NCI-H1417 (cell line): ENCODE data around the gene ATF6B.

ENCODE experiments used
- DNase-seq, 3 experiments: peaks; one replicate each; lab custom pipeline; 2025; lab: John Stamatoyannopoulos, UW

The ATF6B gene

GRCh38 chr6:32131439-32131948 lies 3.4 kb upstream of the ATF6B start:
- DNase-seq = no peak

DNA sequence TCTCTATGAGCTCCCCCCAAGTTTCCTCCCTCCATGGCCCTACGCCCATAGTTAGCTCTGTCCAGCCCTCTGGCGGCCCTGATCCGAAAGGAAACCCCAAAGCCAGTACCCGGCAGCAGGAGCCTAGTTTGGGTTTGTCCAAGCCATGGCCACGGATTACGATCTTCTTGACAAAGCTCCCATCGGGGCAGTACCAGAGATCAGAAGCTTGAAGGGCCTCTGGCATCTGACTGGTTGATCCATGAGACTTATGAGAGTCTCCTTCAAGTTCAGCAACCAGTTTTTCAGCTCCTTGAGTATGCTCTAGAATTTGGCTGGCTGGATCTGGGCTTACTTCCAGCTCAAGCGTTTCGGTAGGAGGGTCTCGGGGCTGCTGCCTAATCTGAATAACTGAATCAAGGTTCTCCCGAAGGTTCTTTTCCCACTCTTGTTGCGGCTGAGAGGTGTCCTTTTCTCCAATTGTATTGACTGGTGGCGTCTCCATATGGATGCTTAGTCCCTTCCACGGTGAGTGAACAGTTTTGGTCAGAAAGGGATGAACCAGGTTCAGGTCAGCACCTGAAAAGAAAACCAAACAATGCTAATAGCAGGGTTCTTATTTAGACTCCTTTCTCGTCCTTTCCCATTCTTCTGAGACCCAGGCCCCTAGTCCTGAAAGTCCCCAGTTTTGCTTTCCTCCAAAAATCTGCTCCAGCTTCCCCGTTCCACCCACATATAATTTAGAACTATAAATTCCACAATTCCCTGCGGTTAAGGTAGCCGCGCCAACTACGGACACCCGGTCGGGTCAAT lies 1.4 kb upstream of the ATF6B start:
- peak in 1 of 3 experiments; percentile 83 for DNase-seq

- DNase-seq = no peak
Observed at GRCh38 chr6:32128751-32129296, 778 bp upstream of the ATF6B start.

DNA sequence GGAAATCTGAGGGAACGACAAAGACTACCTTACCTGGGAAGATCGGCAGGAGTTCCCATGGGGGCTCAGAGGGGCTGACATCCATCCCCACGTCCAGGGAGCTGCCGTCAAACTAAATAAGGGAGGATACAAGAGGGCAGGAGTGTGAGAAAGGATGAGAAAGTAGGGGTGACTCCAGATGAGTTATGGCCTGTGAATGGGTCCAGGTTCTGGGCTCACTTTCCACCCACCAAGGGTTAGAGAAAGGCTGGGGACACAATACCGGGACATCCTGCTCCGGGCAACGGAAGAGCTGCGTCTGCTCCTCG lies 683 bp downstream of the ATF6B start:
- no peak for DNase-seq

GRCh38 chr6:32126880-32127279 lies 1.2 kb downstream of the ATF6B start:
- DNase-seq = no peak

DNA sequence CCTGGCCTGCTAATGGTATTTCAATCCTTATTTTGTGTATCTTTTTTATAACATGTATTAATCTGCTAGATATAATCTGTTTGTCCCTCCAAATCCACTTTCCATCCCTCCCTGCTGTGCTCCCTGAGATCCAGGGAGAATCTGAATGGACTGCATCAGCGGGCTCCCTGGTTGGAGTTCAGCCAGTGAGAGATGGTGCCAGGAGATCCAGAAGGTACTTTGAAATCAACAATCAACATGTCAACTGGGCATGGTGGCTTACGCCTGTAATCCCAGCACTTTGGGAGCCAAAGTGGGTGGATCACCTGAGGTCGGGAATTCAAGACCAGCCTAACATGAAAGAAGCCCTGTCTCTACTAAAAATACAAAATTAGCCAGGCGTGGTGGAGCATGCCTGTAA lies 4.4 kb downstream of the ATF6B start:
- DNase-seq = no peak

DNA sequence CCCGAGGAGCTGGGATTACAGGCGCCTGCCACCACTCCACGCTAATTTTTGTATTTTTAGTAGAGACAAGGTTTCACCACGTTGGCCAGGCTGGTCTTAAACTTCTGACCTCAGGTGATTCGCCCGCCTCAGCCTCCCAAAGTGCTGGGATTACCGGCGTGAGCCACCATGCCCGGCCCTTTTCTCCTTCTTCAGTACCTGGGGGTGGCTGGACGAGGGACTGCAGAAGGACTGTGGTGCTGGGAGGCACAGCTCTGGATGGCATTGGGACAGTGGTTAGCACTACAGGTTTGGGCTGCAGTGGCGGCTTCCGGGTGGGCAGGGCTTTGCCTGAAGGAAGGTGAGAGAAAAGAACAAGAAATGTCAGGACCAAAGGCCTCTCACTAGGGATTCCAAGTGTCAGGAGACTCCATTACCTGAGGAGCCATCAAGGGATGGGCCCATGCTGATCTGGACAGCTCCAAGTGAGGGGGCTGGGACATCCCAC lies 7.4 kb downstream of the ATF6B start:
- no peak for DNase-seq

- DNase-seq = peak; percentile 37 to 75 (median 49)
Observed at GRCh38 chr6:32118782-32119628, 9.0 kb downstream of the ATF6B start.

GRCh38 chr6:32117461-32117860 lies 10.6 kb downstream of the ATF6B start:
- no peak for DNase-seq

- DNase-seq = peak in 1 of 3 experiments; percentile 14
Observed at GRCh38 chr6:32116674-32117073, 11.4 kb downstream of the ATF6B start.

- no peak for DNase-seq
Observed at GRCh38 chr6:32115623-32116022, 12.4 kb downstream of the ATF6B start.

DNA sequence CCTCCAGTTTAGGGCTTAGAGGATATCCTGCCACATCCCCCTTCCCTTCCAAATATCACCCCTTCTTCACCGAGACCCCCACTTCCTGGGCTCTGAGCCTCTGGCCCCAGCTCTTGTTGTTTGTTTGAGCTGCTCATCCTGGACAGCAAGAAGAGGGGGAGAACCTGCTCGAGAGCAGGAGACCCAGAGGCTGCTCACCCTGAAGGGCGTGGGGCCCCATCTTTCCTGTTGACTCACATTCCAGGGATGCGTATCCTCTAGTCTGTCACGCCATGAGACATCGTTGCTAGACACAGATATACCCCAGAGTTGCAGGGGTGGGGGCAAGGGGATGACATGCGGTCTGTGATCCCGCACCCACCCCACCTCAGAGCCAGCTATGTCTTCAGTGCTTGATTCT lies 13.2 kb downstream of the ATF6B start:
- no peak for DNase-seq

GRCh38 chr6:32113386-32114352 lies 14.4 kb downstream of the ATF6B start:
- DNase-seq = peak in 1 of 3 experiments; percentile 9

DNA sequence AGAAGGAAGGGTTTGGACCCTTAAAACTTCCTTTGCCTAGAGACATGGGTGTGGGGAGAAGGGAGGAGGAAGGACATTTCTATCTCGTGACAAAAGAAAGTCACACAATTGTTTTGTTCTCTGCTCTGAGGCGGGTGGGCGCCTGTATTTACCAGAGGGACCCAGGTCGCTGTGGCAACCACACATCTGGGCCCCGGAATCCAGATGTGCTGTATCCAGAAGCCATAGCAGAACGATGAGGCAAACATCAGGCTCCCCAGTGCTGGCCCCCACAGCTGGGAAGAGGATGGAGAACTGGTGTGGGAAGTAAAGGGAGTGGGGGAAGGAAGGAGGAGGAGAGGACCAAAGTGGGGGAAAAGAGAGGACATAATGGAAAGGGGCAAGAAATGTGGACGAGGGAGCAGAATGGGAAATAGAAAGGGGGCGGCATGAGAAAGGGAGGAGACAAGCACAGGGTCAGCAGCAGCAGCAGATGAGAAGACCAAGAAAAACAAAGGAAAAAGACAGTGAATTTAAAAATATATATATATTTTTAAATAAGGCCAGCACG lies 15.5 kb downstream of the ATF6B start:
- no peak for DNase-seq

DNA sequence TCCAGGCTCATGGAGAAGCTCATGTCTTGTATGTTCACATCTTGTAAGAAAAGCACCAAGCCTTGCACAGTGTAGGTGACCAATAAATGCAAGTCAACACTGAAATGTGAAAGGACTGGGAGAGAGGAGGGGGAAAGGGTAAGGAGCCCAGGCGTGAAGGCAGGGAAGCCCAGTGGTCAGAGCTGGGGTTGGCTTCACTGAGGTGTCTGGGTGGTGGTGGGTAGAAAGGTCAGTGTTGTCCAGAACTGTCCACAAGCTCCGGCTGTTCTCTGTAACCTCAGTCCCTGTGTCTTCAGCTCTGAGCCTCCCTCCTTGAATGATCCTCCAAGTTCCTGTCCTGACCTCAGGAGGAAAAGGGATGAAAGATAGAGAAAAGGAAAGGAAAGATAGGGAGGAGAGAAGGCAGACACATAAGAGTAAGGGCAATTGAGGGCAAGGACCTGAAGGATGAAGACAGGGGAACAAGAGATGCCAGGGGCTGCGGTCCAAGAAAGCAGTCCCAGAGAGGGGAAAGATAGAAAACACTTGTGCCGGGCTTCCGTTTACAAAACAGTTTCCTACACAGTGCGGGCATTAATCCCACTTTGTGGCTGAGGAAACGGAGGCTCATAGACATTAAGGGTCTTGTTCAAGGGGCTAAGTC lies 16.5 kb downstream of the ATF6B start:
- DNase-seq = no peak

DNA sequence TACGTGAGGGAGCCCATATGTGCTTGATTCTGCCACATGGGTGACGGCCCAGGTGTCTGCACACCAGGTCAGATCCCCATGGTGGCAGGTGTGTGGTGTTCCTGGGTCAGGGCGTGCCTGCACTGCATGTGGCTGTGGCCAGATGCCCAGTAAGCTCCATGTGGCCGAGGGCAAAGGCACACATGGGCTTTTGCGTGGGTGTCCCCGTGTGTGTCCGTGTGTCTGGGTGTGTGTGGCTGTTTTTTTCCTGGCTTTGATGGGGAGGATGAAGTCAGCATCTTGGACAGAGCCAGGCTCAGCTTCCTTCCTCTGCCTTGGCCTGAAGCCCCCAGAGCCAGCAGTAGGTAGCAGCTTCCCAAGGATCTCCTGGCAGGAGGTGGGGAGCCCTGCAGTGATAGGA lies 17.4 kb downstream of the ATF6B start:
- DNase-seq = no peak

DNA sequence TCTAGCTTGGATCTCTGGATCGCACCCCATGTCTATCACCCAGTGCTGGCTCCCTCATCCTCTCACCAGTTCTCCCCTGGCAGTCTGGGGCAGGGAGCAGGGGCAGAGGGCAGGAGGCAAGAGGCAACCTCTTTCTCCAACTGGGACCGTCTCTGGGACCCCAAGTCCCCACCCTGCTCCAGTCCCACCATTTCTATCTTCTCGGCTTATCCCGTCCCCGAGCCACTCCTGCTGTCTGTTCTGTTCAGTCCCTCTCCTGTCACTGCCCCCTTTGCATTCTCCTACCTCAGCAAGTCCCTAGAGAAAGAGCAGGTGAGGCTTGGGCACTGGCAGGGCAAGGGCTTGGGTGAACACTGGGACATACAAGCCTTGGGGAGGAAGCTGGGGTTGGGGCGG lies 18.3 kb downstream of the ATF6B start:
- no peak for DNase-seq

DNA sequence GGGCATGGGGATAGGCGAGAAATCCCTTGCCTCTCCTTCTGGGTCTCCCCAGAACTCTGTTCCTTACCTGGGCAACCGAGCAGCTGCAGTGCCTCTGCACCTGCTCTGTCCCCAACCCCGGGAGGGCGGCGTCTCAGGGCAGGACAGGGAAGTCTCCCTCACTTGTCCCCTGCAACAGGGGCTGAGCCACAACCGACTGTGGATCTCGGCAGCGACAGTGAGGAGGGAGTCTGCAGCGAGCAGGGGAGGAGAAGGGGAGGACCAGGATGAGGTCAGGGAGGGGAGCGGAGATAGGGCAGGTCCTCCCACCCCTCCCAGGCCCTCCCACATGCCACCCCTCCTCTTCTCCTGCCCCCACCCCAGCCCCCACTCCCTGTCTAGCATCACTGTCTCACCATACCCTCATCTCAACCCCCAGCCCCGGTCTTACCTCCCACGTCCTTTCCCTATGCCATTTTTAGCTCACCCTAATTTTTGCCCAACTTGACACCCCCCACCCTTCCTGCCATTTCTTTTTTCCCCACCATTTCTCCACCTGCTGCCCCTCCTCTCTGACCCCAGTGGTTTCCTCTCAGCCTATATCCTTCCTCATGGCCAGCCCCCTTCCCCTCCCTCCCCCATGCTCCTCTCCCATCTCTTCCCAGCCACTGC lies 18.8 kb downstream of the ATF6B start, which contains the start of gene TNXB:
Gene TNXB, minus strand, starts transcription at position 225 of the 651 bp plus-strand sequence. CDS start 11,140 bp downstream, outside the sequence.
- DNase-seq = no peak

GRCh38 chr6:32108727-32109113 lies 19.3 kb downstream of the ATF6B start:
- no peak for DNase-seq

DNA sequence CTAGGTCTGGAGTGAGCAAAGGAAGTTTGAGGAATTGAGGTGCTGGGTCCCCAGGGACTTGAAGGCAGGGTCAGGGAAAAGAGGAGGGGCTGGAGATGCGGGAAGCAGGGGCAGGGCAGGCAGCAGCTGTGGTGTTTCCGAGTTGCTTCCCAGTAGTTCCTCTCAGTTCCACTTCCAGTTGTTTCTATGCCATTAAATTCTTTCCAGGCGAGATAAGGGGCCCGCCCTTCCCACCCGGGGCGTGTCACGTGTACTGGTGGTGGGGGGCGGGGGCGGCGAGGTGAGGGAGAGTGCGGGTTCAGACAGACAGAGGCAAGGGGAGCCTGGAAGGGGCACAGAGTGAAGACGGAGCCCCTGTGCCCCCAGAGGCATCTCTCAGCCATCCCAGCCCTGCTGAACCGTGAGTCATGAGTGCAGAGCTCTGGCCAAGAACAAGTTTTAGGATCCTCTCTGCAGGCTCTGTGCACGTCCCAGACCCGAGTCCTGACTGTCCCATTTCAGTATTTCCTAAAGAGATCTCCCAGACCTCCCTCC lies 19.9 kb downstream of the ATF6B start:
- DNase-seq = no peak
